Measurements from ENCODE around the gene PIGC.

The PIGC gene

DNA sequence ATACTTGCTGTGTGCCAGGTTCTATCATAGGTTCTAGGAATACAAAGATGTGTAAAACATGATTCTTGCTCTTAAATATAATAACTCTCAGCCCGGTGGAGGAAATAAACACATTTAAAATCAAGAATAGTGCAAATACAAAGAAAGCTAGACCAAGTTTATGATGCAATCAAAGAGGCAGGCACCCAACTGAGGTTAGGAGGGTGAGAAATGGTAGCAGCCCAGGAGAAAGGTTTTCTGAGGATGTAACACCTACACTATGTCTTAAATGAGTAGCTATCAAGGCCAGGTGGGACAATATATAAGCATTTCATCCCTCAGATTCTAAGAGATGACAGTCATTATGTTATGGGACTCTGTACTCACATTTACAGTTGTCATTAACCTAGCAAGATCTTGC, 9.7 kb upstream of the PIGC start:
- Histone ChIP-seq H3K36me3 (no peaks in the 10 kb centered on the region), H3K4me3 (ENCODE audit: low read depth, low read length) (no peak overlapping the region), H3K9me3 (no peaks in the 10 kb centered on the region), H3K4me1 (peaks cover 21% of the 10 kb centered on the region), H3K27me3 (no peaks in the 10 kb centered on the region)
- TF ChIP-seq, protein P1, sequence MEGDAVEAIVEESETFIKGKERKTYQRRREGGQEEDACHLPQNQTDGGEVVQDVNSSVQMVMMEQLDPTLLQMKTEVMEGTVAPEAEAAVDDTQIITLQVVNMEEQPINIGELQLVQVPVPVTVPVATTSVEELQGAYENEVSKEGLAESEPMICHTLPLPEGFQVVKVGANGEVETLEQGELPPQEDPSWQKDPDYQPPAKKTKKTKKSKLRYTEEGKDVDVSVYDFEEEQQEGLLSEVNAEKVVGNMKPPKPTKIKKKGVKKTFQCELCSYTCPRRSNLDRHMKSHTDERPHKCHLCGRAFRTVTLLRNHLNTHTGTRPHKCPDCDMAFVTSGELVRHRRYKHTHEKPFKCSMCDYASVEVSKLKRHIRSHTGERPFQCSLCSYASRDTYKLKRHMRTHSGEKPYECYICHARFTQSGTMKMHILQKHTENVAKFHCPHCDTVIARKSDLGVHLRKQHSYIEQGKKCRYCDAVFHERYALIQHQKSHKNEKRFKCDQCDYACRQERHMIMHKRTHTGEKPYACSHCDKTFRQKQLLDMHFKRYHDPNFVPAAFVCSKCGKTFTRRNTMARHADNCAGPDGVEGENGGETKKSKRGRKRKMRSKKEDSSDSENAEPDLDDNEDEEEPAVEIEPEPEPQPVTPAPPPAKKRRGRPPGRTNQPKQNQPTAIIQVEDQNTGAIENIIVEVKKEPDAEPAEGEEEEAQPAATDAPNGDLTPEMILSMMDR (IDR thresholded peaks at IDR 0.05; ENCODE audit: low read depth, low read length) = no peak
- DNase-seq = no peak

DNA sequence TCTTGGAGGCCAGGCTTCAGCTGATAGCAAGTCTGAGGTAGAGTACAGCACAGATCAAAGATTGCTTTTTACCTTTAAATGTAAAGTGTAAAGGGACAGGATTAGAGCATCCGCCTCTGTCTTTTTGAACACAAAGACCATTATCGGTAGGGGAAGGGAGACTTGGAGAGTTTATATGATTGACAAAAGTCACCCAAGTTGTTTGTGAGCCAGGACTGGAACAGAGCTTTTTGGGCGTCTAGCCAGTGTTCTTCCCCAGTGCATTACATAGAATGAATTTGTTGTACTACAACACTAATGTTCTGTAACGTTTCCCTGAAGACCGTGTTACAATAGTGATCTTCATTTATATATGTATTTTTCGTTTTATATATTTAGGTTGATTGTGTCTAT, 9.3 kb upstream of the PIGC start:
- no peak for DNase-seq
- H3K36me3 ChIP-seq = no peaks in the 10 kb centered on the region
- no peak overlapping the region for H3K4me3 ChIP-seq (ENCODE audit: low read depth, low read length)
- no peaks in the 10 kb centered on the region for H3K27me3 ChIP-seq
- H3K9me3 ChIP-seq = no peaks in the 10 kb centered on the region
- peaks cover 21% of the 10 kb centered on the region for H3K4me1 ChIP-seq
- TF ChIP-seq, protein P1 (IDR thresholded peaks at IDR 0.05; ENCODE audit: low read depth, low read length) = no peak

DNA sequence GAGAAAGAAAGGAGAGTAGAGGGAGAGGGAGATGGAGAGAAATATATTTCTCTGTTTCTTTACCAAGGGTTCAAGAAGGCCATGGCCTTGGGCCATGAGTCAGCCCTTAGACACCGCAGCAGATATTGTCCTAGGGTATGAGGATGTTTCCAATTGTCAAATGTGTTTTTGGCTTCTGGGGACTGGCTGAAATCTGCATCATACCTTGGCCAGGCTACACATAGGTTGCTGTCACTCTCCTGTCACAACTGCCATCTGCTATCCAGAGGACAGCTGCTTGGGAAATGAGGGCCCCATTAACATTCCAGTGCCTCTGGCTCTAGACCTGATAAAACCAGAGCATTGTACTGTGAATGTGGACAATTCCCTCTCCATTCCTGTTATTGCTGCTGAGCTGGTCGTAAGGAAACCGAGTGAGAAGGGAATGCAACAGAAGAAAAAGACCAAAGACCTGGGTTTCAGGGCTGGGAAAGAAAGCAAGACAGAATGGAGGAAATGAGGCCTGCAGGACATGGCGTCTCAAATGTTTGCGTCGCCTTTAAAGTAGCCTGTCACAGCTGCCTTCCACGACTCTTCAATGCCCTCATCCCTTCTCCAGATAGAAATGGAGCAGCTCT, 8.8 kb upstream of the PIGC start:
- peak; percentile 41 for DNase-seq
- Histone ChIP-seq H3K27me3 (no peaks in the 10 kb centered on the region), H3K4me3 (ENCODE audit: low read depth, low read length) (no peak overlapping the region), H3K36me3 (no peaks in the 10 kb centered on the region), H3K4me1 (peaks cover 21% of the 10 kb centered on the region), H3K9me3 (no peaks in the 10 kb centered on the region)
- TF ChIP-seq, protein P1 (IDR thresholded peaks at IDR 0.05; ENCODE audit: low read depth, low read length) = no peak

DNA sequence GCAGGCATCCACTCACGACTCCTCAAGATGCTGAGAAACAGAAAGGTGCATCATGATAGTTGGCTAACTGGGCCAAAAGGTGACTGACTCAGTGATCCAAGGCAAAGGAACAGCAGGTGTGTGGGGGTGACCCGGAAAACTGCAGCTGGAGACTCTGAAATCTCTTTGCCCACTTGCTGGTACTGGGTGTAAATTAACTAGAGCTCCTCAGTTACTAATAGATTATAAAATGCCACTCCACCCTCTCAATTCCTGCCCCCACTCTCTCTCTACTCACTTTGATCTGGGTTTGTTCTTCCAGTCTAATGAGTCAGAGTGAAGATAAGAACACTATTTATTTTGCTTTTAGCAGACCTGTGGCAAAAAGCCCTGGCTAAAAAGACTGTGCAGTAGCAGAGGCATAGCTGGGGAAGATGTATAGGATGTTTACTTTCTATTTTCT, 7.2 kb upstream of the PIGC start:
- H3K9me3 ChIP-seq = no peaks in the 10 kb centered on the region
- TF ChIP-seq, protein P1 (IDR thresholded peaks at IDR 0.05; ENCODE audit: low read depth, low read length) = no peak
- no peak for DNase-seq
- H3K4me3 ChIP-seq (ENCODE audit: low read depth, low read length) = peak overlapping the region; percentile 47; the same call in 1 of the 2 replicates
- H3K27me3 ChIP-seq = no peaks in the 10 kb centered on the region
- peaks cover 21% of the 10 kb centered on the region for H3K4me1 ChIP-seq
- H3K36me3 ChIP-seq = no peaks in the 10 kb centered on the region

DNA sequence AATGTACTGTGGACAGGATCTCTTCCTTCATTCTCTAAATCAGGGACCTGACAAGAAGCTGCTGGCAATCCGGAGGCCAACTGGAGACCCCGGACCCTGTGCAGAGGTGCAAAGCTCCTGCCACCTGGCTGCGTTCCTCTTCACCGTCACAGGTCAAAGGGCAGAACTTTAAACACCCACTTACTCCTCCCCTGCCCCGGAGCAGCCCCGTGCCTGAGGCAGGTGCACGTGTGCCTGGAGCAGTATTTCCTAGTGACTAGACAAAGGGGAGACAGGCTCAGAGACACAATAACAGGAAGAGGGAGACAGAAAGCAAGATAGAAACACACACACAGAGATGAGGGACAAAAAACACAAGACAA, 6.6 kb upstream of the PIGC start:
- Histone ChIP-seq H3K9me3 (no peaks in the 10 kb centered on the region), H3K36me3 (no peaks in the 10 kb centered on the region), H3K27me3 (no peaks in the 10 kb centered on the region), H3K4me1 (peaks cover 21% of the 10 kb centered on the region), H3K4me3 (ENCODE audit: low read depth, low read length) (peak overlapping the region; percentile 47)
- TF ChIP-seq, protein P1 (IDR thresholded peaks at IDR 0.05; ENCODE audit: low read depth, low read length) = no peak
- no peak for DNase-seq

DNA sequence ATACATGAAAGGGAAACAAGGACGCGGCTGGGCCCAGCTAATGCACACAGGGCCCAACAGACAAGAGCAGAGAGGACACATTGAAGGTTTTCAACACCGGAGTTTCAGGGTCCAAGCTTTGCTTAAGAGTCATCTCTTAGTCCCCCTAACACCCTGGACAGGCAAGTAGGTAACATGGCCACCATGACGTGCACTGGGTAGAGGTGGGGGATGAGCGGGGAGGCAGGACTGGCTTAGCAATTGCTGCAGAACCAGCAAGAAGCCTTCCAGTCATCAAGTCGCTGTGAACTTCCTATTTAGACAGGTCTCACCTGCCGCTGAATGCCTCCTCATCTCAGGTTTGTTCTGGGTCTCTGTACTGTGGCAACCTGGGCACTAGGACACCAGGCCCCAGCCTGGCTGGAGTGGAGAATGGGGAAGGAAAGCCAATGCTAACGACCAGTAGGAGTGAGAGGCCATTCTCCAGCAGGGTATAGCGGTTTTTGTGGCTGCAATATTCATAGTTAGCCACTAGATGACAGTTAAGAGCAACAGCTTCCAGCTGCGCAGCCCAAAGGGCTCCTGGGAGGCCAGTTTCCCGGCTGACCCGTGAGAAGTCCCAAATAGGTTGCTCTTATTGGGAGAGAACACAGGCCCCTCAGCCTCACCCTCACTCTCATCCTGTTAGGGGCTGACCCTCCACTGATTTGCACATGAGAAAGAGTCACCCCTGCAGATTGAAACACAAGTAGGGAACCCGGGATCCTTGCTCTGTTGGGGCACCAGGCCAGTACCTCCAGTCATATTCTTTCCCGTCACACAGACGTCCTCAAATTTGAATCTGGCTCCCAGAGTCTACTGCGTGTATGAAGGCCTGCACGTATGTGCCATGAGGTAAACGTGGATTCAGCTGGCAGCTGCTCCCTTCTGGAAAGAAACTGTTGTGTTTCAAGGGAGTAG, 6.0 kb upstream of the PIGC start:
- Histone ChIP-seq H3K27me3 (no peaks in the 10 kb centered on the region), H3K4me3 (ENCODE audit: low read depth, low read length) (peak overlapping the region; percentile 47), H3K36me3 (no peaks in the 10 kb centered on the region), H3K9me3 (no peaks in the 10 kb centered on the region), H3K4me1 (peaks cover 21% of the 10 kb centered on the region)
- DNase-seq = peak; percentile 72
- TF ChIP-seq, protein P1 (IDR thresholded peaks at IDR 0.05; ENCODE audit: low read depth, low read length) = peak; percentile 96
